ENCODE measurements around the gene CSK. TPM values are rescaled to one million over a fixed set of nuclear protein-coding genes. Genes with fewer than 3 reads are reported as not detected.

The CSK gene
- total RNA-seq, 2 donors from 2014 or later: 64.3 to 126 TPM

- intact Hi-C loops (cut with DNase I): loop anchor here (10.0 kb wide), 1 partner anchor 393 kb away; no protein-coding TSS in a partner anchor
- Histone ChIP-seq H3K9me3 (no peaks in the 10 kb centered on the region), H3K36me3 (no peaks in the 10 kb centered on the region), H3K4me3 (no peak overlapping the region), H3K27me3 (no peaks in the 10 kb centered on the region), H3K27ac (no peak overlapping the region), H3K4me1 (peaks cover 5% of the 10 kb centered on the region), H3K9ac (ENCODE audit: low read depth in 2 of 2, low read length in 2 of 2) (no peak overlapping the region)
- TF ChIP-seq CTCF (IDR thresholded peaks at IDR 0.05): no peak
- no peak for DNase-seq
These were observed 14.4 kb upstream of the CSK start for GRCh38 chr15:74767167-74768098.

- H3K9me3 ChIP-seq: no peaks in the 10 kb centered on the region
- no peak for DNase-seq
- no peak overlapping the region for H3K27ac ChIP-seq
- H3K27me3 ChIP-seq: no peaks in the 10 kb centered on the region
- TF ChIP-seq CTCF (IDR thresholded peaks at IDR 0.05): no peak
- H3K4me3 ChIP-seq: no peak overlapping the region
- peaks cover 10% of the 10 kb centered on the region for H3K4me1 ChIP-seq
- no peaks in the 10 kb centered on the region for H3K36me3 ChIP-seq
- intact Hi-C loops (cut with DNase I): loop anchor here (10.0 kb wide), 1 partner anchor 393 kb away; no protein-coding TSS in a partner anchor
- H3K9ac ChIP-seq (ENCODE audit: low read depth in 2 of 2, low read length in 2 of 2): no peak overlapping the region
These were observed 13.6 kb upstream of the CSK start for GRCh38 chr15:74768099-74768770.

- peak; percentile 54 for DNase-seq
- Histone ChIP-seq H3K4me3 (no peak overlapping the region), H3K27ac (no peak overlapping the region), H3K36me3 (no peaks in the 10 kb centered on the region), H3K9me3 (no peaks in the 10 kb centered on the region), H3K27me3 (no peaks in the 10 kb centered on the region), H3K4me1 (peaks cover 16% of the 10 kb centered on the region), H3K9ac (ENCODE audit: low read depth in 2 of 2, low read length in 2 of 2) (no peak overlapping the region)
- intact Hi-C loops (cut with DNase I): loop anchor here (1.0 to 10.0 kb wide), 2 partner anchors 134 to 394 kb away; no protein-coding TSS in a partner anchor
- TF ChIP-seq CTCF (IDR thresholded peaks at IDR 0.05): peak; percentile 62
These were observed 13.0 kb upstream of the CSK start for GRCh38 chr15:74768771-74769342.

- no peak for DNase-seq
- H3K9ac ChIP-seq (ENCODE audit: low read depth in 2 of 2, low read length in 2 of 2): no peak overlapping the region
- TF ChIP-seq CTCF (IDR thresholded peaks at IDR 0.05): no peak
- no peaks in the 10 kb centered on the region for H3K27me3 ChIP-seq
- no peaks in the 10 kb centered on the region for H3K36me3 ChIP-seq
- no peak overlapping the region for H3K27ac ChIP-seq
- intact Hi-C loops (cut with DNase I): loop anchor here (1.0 to 10.0 kb wide), 3 partner anchors 68 to 395 kb away; no protein-coding TSS in a partner anchor
- peaks cover 18% of the 10 kb centered on the region for H3K4me1 ChIP-seq
- no peak overlapping the region for H3K4me3 ChIP-seq
- H3K9me3 ChIP-seq: no peaks in the 10 kb centered on the region
These were observed 12.3 kb upstream of the CSK start for GRCh38 chr15:74769463-74770025.
